Mesenchymal stem cell (in vitro differentiated cells and primary cell): ENCODE results near the gene GFPT1.

Experiments
- DNase-seq: peaks from one replicate; pipeline ENCODE4 v3.0.0-alpha.2; 2013
- H2AFZ ChIP-seq: one replicate; pipeline ENCODE4 v1.6.1; 2013; ENCODE audit warnings: low read depth, mild to moderate bottlenecking, control low read depth, inconsistent platforms, low read length, moderate library complexity
- H2AK5ac ChIP-seq: 2 replicates; pipeline ENCODE4 v1.6.1; 2013; ENCODE audit warnings: low read length, moderate library complexity, mild to moderate bottlenecking, inconsistent platforms; ENCODE audit not compliant: severe bottlenecking
- H2BK120ac ChIP-seq: one replicate; pipeline ENCODE4 v1.6.1; 2013; ENCODE audit warnings: low read depth, mild to moderate bottlenecking, inconsistent platforms, low read length, moderate library complexity
- H2BK12ac ChIP-seq, 2 experiments: one replicate each; pipeline ENCODE4 v1.6.1; 2013; ENCODE audit warnings: inconsistent platforms in 2 of 2, low read length in 2 of 2, mild to moderate bottlenecking in 2 of 2, moderate library complexity in 2 of 2, control low read depth in 1 of 2
- H2BK15ac ChIP-seq: one replicate; pipeline ENCODE4 v1.6.1; 2013; ENCODE audit warnings: mild to moderate bottlenecking, low read depth, inconsistent platforms; ENCODE audit not compliant: poor library complexity, severe bottlenecking
- H2BK5ac ChIP-seq: 2 replicates; pipeline ENCODE4 v1.6.1; 2013; ENCODE audit warnings: low read depth, mild to moderate bottlenecking, low read length, control low read depth, inconsistent platforms; ENCODE audit not compliant: poor library complexity, severe bottlenecking
- H3K14ac ChIP-seq, 2 experiments: one replicate each; pipeline ENCODE4 v1.6.1; 2013; ENCODE audit warnings: inconsistent platforms in 2 of 2, low read length in 2 of 2, control low read depth in 1 of 2, mild to moderate bottlenecking in 1 of 2, moderate library complexity in 1 of 2
- H3K18ac ChIP-seq, 2 experiments: one replicate each; pipeline ENCODE4 v1.6.1; 2013; ENCODE audit warnings: inconsistent platforms in 2 of 2, low read length in 2 of 2, control low read depth in 1 of 2, low read depth in 1 of 2, mild to moderate bottlenecking in 1 of 2
- H3K23ac ChIP-seq, 2 experiments: one replicate each; pipeline ENCODE4 v1.6.1; 2013; ENCODE audit warnings: inconsistent platforms in 2 of 2, low read length in 2 of 2, mild to moderate bottlenecking in 2 of 2, moderate library complexity in 2 of 2, control low read depth in 1 of 2
- H3K27ac ChIP-seq: 2 replicates; pipeline ENCODE4 v1.5.1; 2013; ENCODE audit warnings: mild to moderate bottlenecking, moderate library complexity, low read length, control low read depth, inconsistent platforms; ENCODE audit not compliant: poor library complexity, severe bottlenecking
- H3K27me3 ChIP-seq, 2 experiments: 2 replicates each; pipeline versions ENCODE4 v1.6.1 to v1.7.0; 2013; ENCODE audit warnings: low read length in 2 of 2, mild to moderate bottlenecking in 2 of 2, moderate library complexity in 2 of 2, control low read depth in 1 of 2, inconsistent platforms in 1 of 2; ENCODE audit not compliant: control insufficient read depth in 1 of 2, insufficient read depth in 1 of 2
- H3K36me3 ChIP-seq, 2 experiments: 2 replicates each; pipeline versions ENCODE4 v1.6.1 to v1.7.0; 2013; ENCODE audit warnings: low read length in 2 of 2, control low read depth in 1 of 2, inconsistent platforms in 1 of 2, low read depth in 1 of 2, mild to moderate bottlenecking in 1 of 2; ENCODE audit not compliant: insufficient read depth in 2 of 2, control insufficient read depth in 1 of 2
- H3K4ac ChIP-seq, 2 experiments: one replicate each; pipeline ENCODE4 v1.6.1; 2013; ENCODE audit warnings: inconsistent platforms in 2 of 2, low read length in 2 of 2, mild to moderate bottlenecking in 2 of 2, moderate library complexity in 2 of 2, control low read depth in 1 of 2, low read depth in 1 of 2
- H3K4me1 ChIP-seq: 2 replicates; pipeline ENCODE4 v1.6.1; 2013; ENCODE audit warnings: low read depth, low read length, control low read depth; ENCODE audit not compliant: control insufficient read depth, insufficient read depth
- H3K4me2 ChIP-seq: 2 replicates; pipeline ENCODE4 v1.6.1; 2013; ENCODE audit warnings: low read length, mild to moderate bottlenecking, inconsistent platforms; ENCODE audit not compliant: poor library complexity, severe bottlenecking
- H3K4me3 ChIP-seq, 2 experiments: 2 replicates each; pipeline versions ENCODE4 v1.5.1 to v1.7.0; 2013; ENCODE audit warnings: low read length in 2 of 2, mild to moderate bottlenecking in 2 of 2, control low read depth in 1 of 2, low read depth in 1 of 2; ENCODE audit not compliant: insufficient read depth in 1 of 2
- H3K79me1 ChIP-seq: replicated peaks from 2 replicates; pipeline ENCODE4 v1.6.1; 2013; ENCODE audit warnings: mild to moderate bottlenecking, control low read depth, low read length, inconsistent platforms; ENCODE audit not compliant: poor library complexity, severe bottlenecking
- H3K9ac ChIP-seq: 2 replicates; pipeline ENCODE4 v1.7.0; 2013; ENCODE audit warnings: mild to moderate bottlenecking, low read length, moderate library complexity
- H3K9me3 ChIP-seq: 2 replicates; pipeline ENCODE4 v1.7.0; 2013; ENCODE audit warnings: mild to moderate bottlenecking, low read length; ENCODE audit not compliant: control insufficient read depth
- H4K8ac ChIP-seq: one replicate; pipeline ENCODE4 v1.6.1; 2013; ENCODE audit warnings: inconsistent platforms, mild to moderate bottlenecking, low read length, moderate library complexity
- H4K91ac ChIP-seq: one replicate; pipeline ENCODE4 v1.6.1; 2013; ENCODE audit warnings: mild to moderate bottlenecking, low read length, inconsistent platforms
- WGBS: methylation state at CpG from one replicate; pipeline ENCODE4 v1.1.7; 2013; ENCODE audit warnings: mixed read lengths; 5-methylcytosine and 5-hydroxymethylcytosine counted together

Gene GFPT1

GRCh38 chr2:69348781-69349180, 38.2 kb downstream of the GFPT1 start:
- Histone ChIP-seq H3K4me3 (no peak overlapping the region), H2BK12ac (no peak overlapping the region), H2BK120ac (no peak overlapping the region), H3K27ac (no peak overlapping the region), H3K9ac (no peak overlapping the region), H4K91ac (no peak overlapping the region), H3K14ac (no peak overlapping the region), H3K79me1 (peaks cover 21% of the 10 kb centered on the region), H2BK15ac (no peak overlapping the region), H3K27me3 (no peaks in the 10 kb centered on the region), H2AFZ (no peak overlapping the region), H3K4me1 (no peaks in the 10 kb centered on the region), H2BK5ac (no peak overlapping the region), H4K8ac (no peak overlapping the region), H3K4ac (no peak overlapping the region), H3K36me3 (peaks cover 41 to 92% of the 10 kb centered on the region in 2 experiments), H3K23ac (no peak overlapping the region), H3K9me3 (no peaks in the 10 kb centered on the region), H3K4me2 (no peak overlapping the region), H3K18ac (no peak overlapping the region), H2AK5ac (no peak overlapping the region)
- DNase-seq = no peak
- 100% methylated on average over 1 of the region's 1 CpG for WGBS

- H2AK5ac ChIP-seq = no peak overlapping the region
- H2BK120ac ChIP-seq = no peak overlapping the region
- H4K8ac ChIP-seq = no peak overlapping the region
Measured at GRCh38 chr2:69345434-69345833, 41.6 kb downstream of the GFPT1 start.

GRCh38 chr2:69344305-69344704, 42.7 kb downstream of the GFPT1 start:
- H3K14ac ChIP-seq = no peak overlapping the region
- no peak overlapping the region for H2AK5ac ChIP-seq
- DNase-seq = no peak
- no peak overlapping the region for H3K4me3 ChIP-seq
- peaks cover 38 to 99% of the 10 kb centered on the region in 2 experiments for H3K36me3 ChIP-seq
- no peak overlapping the region for H4K91ac ChIP-seq
- no peak overlapping the region for H3K9ac ChIP-seq
- no peak overlapping the region for H3K4ac ChIP-seq
- no peaks in the 10 kb centered on the region for H3K9me3 ChIP-seq
- H3K27ac ChIP-seq = no peak overlapping the region
- H3K79me1 ChIP-seq = peaks cover 23% of the 10 kb centered on the region
- H4K8ac ChIP-seq = no peak overlapping the region
- no peaks in the 10 kb centered on the region for H3K27me3 ChIP-seq
- H3K23ac ChIP-seq = no peak overlapping the region
- H3K4me2 ChIP-seq = no peak overlapping the region
- no peak overlapping the region for H2BK12ac ChIP-seq
- peaks cover 3% of the 10 kb centered on the region for H3K4me1 ChIP-seq
- H3K18ac ChIP-seq = no peak overlapping the region
- no peak overlapping the region for H2BK5ac ChIP-seq
- no peak overlapping the region for H2AFZ ChIP-seq
- no peak overlapping the region for H2BK120ac ChIP-seq
- no peak overlapping the region for H2BK15ac ChIP-seq

More at GRCh38 chr2:69345434-69345833, 41.6 kb downstream of the GFPT1 start:
- Histone ChIP-seq H2BK5ac (no peak overlapping the region), H2BK15ac (no peak overlapping the region), H4K91ac (no peak overlapping the region), H3K9me3 (no peaks in the 10 kb centered on the region), H3K9ac (no peak overlapping the region), H3K4ac (no peak overlapping the region), H2AFZ (no peak overlapping the region), H3K79me1 (peaks cover 22% of the 10 kb centered on the region), H3K36me3 (peaks cover 38 to 99% of the 10 kb centered on the region in 2 experiments), H3K18ac (no peak overlapping the region), H2BK12ac (no peak overlapping the region), H3K4me1 (peaks cover 1% of the 10 kb centered on the region), H3K23ac (no peak overlapping the region), H3K27ac (no peak overlapping the region), H3K4me2 (no peak overlapping the region), H3K27me3 (no peaks in the 10 kb centered on the region), H3K4me3 (no peak overlapping the region), H3K14ac (no peak overlapping the region)
- DNase-seq = no peak

GRCh38 chr2:69340101-69340775, 46.8 kb downstream of the GFPT1 start:
- no peak overlapping the region for H3K4me2 ChIP-seq
- H4K8ac ChIP-seq = no peak overlapping the region
- H3K27ac ChIP-seq = peak overlapping the region; percentile 49
- peak overlapping the region; percentile 50 for H3K9ac ChIP-seq
- no peak overlapping the region for H2BK15ac ChIP-seq
- no peak overlapping the region for H2BK12ac ChIP-seq
- 40% methylated on average over 3 of the region's 3 CpGs for WGBS
- H3K79me1 ChIP-seq = peaks cover 21% of the 10 kb centered on the region
- no peak overlapping the region for H3K23ac ChIP-seq
- no peak overlapping the region for H2AFZ ChIP-seq
- no peaks in the 10 kb centered on the region for H3K27me3 ChIP-seq
- H2AK5ac ChIP-seq = no peak overlapping the region
- no peak overlapping the region for H3K4ac ChIP-seq
- no peak overlapping the region for H2BK120ac ChIP-seq
- H3K4me1 ChIP-seq = peaks cover 3% of the 10 kb centered on the region
- H3K18ac ChIP-seq = no peak overlapping the region
- no peak overlapping the region for H2BK5ac ChIP-seq
- peak; percentile 55 for DNase-seq
- no peak overlapping the region for H3K14ac ChIP-seq
- peaks cover 36 to 96% of the 10 kb centered on the region in 2 experiments for H3K36me3 ChIP-seq
- no peaks in the 10 kb centered on the region for H3K9me3 ChIP-seq
- H3K4me3 ChIP-seq = no peak overlapping the region
- H4K91ac ChIP-seq = no peak overlapping the region
